ENCODE data around the gene FIBP.

GRCh38 chr11:65900899-65901180 is 12.6 kb upstream of the FIBP start:
- no peak for TF ChIP-seq POLR2AphosphoS5 (IDR thresholded peaks at IDR 0.05)
- no peak for TF ChIP-seq CTCF (IDR thresholded peaks at IDR 0.05; ENCODE audit: poor library complexity, severe bottlenecking)
- peak; percentile 21 for TF ChIP-seq EZH2 (IDR thresholded peaks at IDR 0.05; ENCODE audit: borderline replicate concordance, insufficient read depth, low read length, poor library complexity, severe bottlenecking)
- no peak for TF ChIP-seq TAF1 (IDR thresholded peaks at IDR 0.05; ENCODE audit: low read depth)
- TF ChIP-seq EP300 (conservative IDR thresholded peaks at IDR 0.05; ENCODE audit: poor library complexity, severe bottlenecking): no peak
- TF ChIP-seq RAD21 (conservative IDR thresholded peaks at IDR 0.05): no peak
- TF ChIP-seq MXI1 (conservative IDR thresholded peaks at IDR 0.05; ENCODE audit: poor library complexity, severe bottlenecking): no peak
- no peak for TF ChIP-seq SMC3 (conservative IDR thresholded peaks at IDR 0.05; ENCODE audit: poor library complexity)

All from neural cell (in vitro differentiated cells).